ENCODE results near the gene SLBP.
"Not testable (repeated sequence)": the region's sequence is repeated elsewhere in the genome, so short reads cannot be mapped to it uniquely, and the experiment has no call there.

Gene SLBP

DNA sequence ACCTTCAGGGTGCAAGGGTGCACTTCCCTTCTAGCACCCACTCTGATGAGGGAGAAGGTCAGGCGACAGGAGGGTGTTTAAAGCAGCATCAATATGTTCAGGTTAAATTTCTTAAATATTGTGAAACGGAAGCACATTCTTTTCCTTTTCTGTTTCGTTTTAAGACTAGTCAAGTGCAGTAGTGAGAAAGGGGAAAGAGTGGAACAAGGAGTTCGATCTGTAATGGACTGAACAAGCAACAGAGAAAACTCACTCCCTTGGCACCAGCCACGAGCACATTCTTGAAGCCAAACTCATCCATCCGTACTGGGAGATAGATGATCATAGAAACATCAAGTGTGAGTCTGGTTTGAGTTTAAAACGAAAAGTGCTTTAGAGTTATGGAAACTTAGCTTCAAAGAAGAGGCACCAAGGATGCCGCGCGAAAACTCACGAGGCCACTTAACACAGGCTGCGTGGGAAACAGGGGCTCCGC, 28.8 kb downstream of the SLBP start:
- Mint-ChIP-seq H3K4me1 (peaks cover 11% of the 10 kb centered on the region), H3K4me3 (peak overlapping the region; percentile 88), H3K36me3 (no peaks in the 10 kb centered on the region), H3K27ac (peak overlapping the region; percentile 91), H3K9me3 (no peaks in the 10 kb centered on the region), H3K27me3 (no peaks in the 10 kb centered on the region)

DNA sequence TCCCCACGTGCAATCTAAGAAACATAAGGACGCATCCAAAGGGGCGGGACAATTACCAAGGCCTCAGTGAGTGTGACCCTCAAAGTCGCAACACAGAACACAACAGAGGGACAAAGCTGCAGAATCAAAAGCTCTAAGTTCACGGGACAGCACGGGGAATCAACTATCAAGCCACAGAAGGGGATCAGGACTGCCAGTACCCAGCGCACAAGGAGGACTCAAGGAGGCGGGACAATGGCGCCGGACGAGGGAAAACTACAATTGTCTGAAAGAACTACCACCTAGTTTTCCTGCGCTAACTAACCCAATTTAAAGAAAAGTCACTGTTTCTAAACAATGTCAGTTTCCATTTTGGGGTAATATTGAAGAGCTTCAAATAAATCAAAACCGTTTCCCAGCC, 29.3 kb downstream of the SLBP start:
- H3K36me3 Mint-ChIP-seq = no peaks in the 10 kb centered on the region
- no peaks in the 10 kb centered on the region for H3K9me3 Mint-ChIP-seq
- H3K27ac Mint-ChIP-seq = peak overlapping the region; percentile 91
- no peaks in the 10 kb centered on the region for H3K27me3 Mint-ChIP-seq
- peaks cover 11% of the 10 kb centered on the region for H3K4me1 Mint-ChIP-seq
- H3K4me3 Mint-ChIP-seq = peak overlapping the region; percentile 88

GRCh38 chr4:1678244-1678643, 33.9 kb downstream of the SLBP start:
- no peak overlapping the region for H3K4me3 Mint-ChIP-seq
- H3K27ac Mint-ChIP-seq = no peak overlapping the region
- no peaks in the 10 kb centered on the region for H3K27me3 Mint-ChIP-seq
- no peaks in the 10 kb centered on the region for H3K36me3 Mint-ChIP-seq
- no peaks in the 10 kb centered on the region for H3K9me3 Mint-ChIP-seq
- peaks cover 8% of the 10 kb centered on the region for H3K4me1 Mint-ChIP-seq

GRCh38 chr4:1676605-1677525, 35.3 kb downstream of the SLBP start:
- no peaks in the 10 kb centered on the region for H3K9me3 Mint-ChIP-seq
- no peaks in the 10 kb centered on the region for H3K27me3 Mint-ChIP-seq
- no peak overlapping the region for H3K27ac Mint-ChIP-seq
- no peak overlapping the region for H3K4me3 Mint-ChIP-seq
- H3K36me3 Mint-ChIP-seq = no peaks in the 10 kb centered on the region
- H3K4me1 Mint-ChIP-seq = no peaks in the 10 kb centered on the region

- Mint-ChIP-seq H3K4me1 (no peaks in the 10 kb centered on the region), H3K9me3 (no peaks in the 10 kb centered on the region)
These were observed 36.3 kb downstream of the SLBP start for GRCh38 chr4:1675802-1676137.

DNA sequence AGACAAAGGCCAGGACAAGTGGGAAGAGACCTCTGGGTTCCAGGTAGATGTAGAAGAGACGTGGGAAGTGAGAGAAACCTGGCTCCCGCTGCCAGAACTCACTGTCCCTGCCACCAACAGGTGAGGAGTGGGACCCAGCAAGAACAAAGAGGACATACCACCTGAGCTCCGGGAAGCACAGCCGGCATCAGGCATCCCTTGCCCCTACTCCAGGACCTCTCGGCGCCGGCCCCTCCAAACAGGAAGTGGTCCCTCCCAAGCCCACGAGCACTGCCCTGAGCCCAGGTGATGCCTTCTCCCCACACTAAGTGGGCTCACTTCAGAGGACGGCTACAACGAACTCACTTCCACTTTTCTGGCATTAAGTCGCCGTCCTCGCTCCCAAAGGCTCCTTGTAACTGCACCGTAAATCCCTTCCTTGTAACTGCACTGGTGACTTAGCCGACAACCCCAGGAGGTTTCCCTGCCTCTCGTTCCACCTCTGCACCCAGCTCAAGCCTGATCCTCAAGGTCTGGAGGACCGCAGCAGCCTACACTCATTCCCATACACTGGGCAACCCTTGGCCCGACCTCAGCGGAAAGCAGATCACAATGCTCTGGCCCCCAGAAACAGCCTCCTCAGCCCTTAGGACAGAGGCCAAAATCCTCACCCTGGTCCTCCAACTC, 36.9 kb downstream of the SLBP start:
- H3K27me3 Mint-ChIP-seq = no peaks in the 10 kb centered on the region
- H3K4me3 Mint-ChIP-seq = no peak overlapping the region
- H3K9me3 Mint-ChIP-seq = no peaks in the 10 kb centered on the region
- no peaks in the 10 kb centered on the region for H3K4me1 Mint-ChIP-seq
- H3K36me3 Mint-ChIP-seq = peaks cover 1% of the 10 kb centered on the region
- H3K27ac Mint-ChIP-seq = no peak overlapping the region

More at GRCh38 chr4:1675802-1676137, 36.3 kb downstream of the SLBP start:
- Mint-ChIP-seq H3K36me3 (peaks cover 1% of the 10 kb centered on the region), H3K4me3 (no peak overlapping the region), H3K27ac (no peak overlapping the region), H3K27me3 (no peaks in the 10 kb centered on the region)

- H3K4me3 Mint-ChIP-seq = no peak overlapping the region
- H3K36me3 Mint-ChIP-seq = peaks cover 1% of the 10 kb centered on the region
- H3K27ac Mint-ChIP-seq = peak overlapping the region; percentile 46
- H3K9me3 Mint-ChIP-seq = no peaks in the 10 kb centered on the region
- H3K4me1 Mint-ChIP-seq = no peaks in the 10 kb centered on the region
- H3K27me3 Mint-ChIP-seq = no peaks in the 10 kb centered on the region
These were observed 37.4 kb downstream of the SLBP start for GRCh38 chr4:1674682-1675081.

- peaks cover 1% of the 10 kb centered on the region for H3K36me3 Mint-ChIP-seq
- H3K4me3 Mint-ChIP-seq = no peak overlapping the region
- no peaks in the 10 kb centered on the region for H3K27me3 Mint-ChIP-seq
- no peaks in the 10 kb centered on the region for H3K4me1 Mint-ChIP-seq
- H3K27ac Mint-ChIP-seq = no peak overlapping the region
- no peaks in the 10 kb centered on the region for H3K9me3 Mint-ChIP-seq
These were observed 38.4 kb downstream of the SLBP start for GRCh38 chr4:1673671-1674070.

DNA sequence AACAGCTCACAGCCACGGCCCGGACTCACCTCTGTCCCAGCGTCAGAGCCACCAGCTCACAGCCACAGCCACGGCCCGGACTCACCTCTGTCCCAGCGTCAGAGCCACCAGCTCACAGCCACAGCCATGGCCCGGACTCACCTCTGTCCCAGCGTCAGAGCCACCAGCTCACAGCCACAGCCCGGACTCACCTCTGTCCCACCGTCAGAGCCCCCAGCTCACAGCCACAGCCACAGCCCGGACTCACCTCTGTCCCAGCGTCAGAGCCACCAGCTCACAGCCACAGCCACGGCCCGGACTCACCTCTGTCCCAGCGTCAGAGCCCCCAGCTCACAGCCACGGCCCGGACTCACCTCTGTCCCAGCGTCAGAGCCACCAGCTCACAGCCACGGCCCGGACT, 41.1 kb downstream of the SLBP start:
- H3K4me3 Mint-ChIP-seq, H3K27me3 Mint-ChIP-seq, H3K4me1 Mint-ChIP-seq, H3K36me3 Mint-ChIP-seq, H3K9me3 Mint-ChIP-seq, H3K27ac Mint-ChIP-seq: not testable (repeated sequence)

- no peak overlapping the region for H3K27ac Mint-ChIP-seq
- no peaks in the 10 kb centered on the region for H3K27me3 Mint-ChIP-seq
- peaks cover 1% of the 10 kb centered on the region for H3K36me3 Mint-ChIP-seq
- no peak overlapping the region for H3K4me3 Mint-ChIP-seq
- no peaks in the 10 kb centered on the region for H3K9me3 Mint-ChIP-seq
- no peaks in the 10 kb centered on the region for H3K4me1 Mint-ChIP-seq
These were observed 41.8 kb downstream of the SLBP start for GRCh38 chr4:1670279-1670678.

GRCh38 chr4:1669850-1670249, 42.3 kb downstream of the SLBP start:
- peaks cover 1% of the 10 kb centered on the region for H3K36me3 Mint-ChIP-seq
- H3K27ac Mint-ChIP-seq = no peak overlapping the region
- H3K4me3 Mint-ChIP-seq = no peak overlapping the region
- no peaks in the 10 kb centered on the region for H3K4me1 Mint-ChIP-seq
- H3K9me3 Mint-ChIP-seq = no peaks in the 10 kb centered on the region
- no peaks in the 10 kb centered on the region for H3K27me3 Mint-ChIP-seq

- no peak overlapping the region for H3K27ac Mint-ChIP-seq
- H3K4me1 Mint-ChIP-seq = no peaks in the 10 kb centered on the region
- H3K27me3 Mint-ChIP-seq = no peaks in the 10 kb centered on the region
- peaks cover 1% of the 10 kb centered on the region for H3K36me3 Mint-ChIP-seq
- no peak overlapping the region for H3K4me3 Mint-ChIP-seq
- no peaks in the 10 kb centered on the region for H3K9me3 Mint-ChIP-seq
These were observed 42.8 kb downstream of the SLBP start for GRCh38 chr4:1669270-1669669.

- Mint-ChIP-seq H3K9me3 (no peaks in the 10 kb centered on the region), H3K27ac (no peak overlapping the region), H3K4me1 (no peaks in the 10 kb centered on the region), H3K36me3 (peaks cover 1% of the 10 kb centered on the region), H3K4me3 (no peak overlapping the region), H3K27me3 (no peaks in the 10 kb centered on the region)
These were observed 43.7 kb downstream of the SLBP start for GRCh38 chr4:1668488-1668840.

DNA sequence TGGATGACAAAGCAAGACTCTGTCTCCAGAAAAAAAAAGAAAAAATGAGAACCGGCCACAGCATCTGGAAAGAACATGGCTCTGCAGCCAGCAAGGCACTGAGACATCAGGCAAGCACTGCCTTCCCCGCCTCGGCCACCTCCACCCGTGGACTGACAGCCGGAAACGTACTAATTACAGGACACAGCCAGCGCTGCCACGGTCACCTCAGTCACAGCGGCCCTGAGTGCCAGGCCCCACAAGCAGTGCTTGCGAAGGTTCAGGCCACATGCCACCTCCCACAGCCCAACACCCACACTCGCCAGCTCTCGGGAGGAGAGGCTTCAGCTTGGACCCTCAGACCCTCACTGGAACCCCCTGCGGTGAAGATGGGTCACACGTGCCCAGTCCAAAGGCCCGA, 44.8 kb downstream of the SLBP start:
- peak overlapping the region; percentile 59 for H3K27ac Mint-ChIP-seq
- H3K4me1 Mint-ChIP-seq = no peaks in the 10 kb centered on the region
- H3K27me3 Mint-ChIP-seq = no peaks in the 10 kb centered on the region
- H3K4me3 Mint-ChIP-seq = no peak overlapping the region
- peaks cover 1% of the 10 kb centered on the region for H3K36me3 Mint-ChIP-seq
- H3K9me3 Mint-ChIP-seq = no peaks in the 10 kb centered on the region

- Mint-ChIP-seq H3K9me3 (no peaks in the 10 kb centered on the region), H3K27me3 (no peaks in the 10 kb centered on the region)
These were observed 45.7 kb downstream of the SLBP start for GRCh38 chr4:1666391-1666790.

GRCh38 chr4:1664141-1664540, 48.0 kb downstream of the SLBP start:
- H3K27ac Mint-ChIP-seq = no peak overlapping the region

More at GRCh38 chr4:1666391-1666790, 45.7 kb downstream of the SLBP start:
- Mint-ChIP-seq H3K27ac (no peak overlapping the region), H3K4me3 (no peak overlapping the region), H3K4me1 (no peaks in the 10 kb centered on the region), H3K36me3 (no peaks in the 10 kb centered on the region)

More at GRCh38 chr4:1664141-1664540, 48.0 kb downstream of the SLBP start:
- H3K27me3 Mint-ChIP-seq = no peaks in the 10 kb centered on the region
- no peaks in the 10 kb centered on the region for H3K4me1 Mint-ChIP-seq
- no peaks in the 10 kb centered on the region for H3K9me3 Mint-ChIP-seq
- H3K4me3 Mint-ChIP-seq = no peak overlapping the region
- no peaks in the 10 kb centered on the region for H3K36me3 Mint-ChIP-seq
